Dendritic cell treated with granulocyte-macrophage colony-stimulating factor and Interleukin-4, amounts not matched to agents 40 ng/mL and 50 ng/mL, for 4 days (primary cell): Measurements from ENCODE around the gene EPHB2.
"Not testable (repeated sequence)": the region's sequence is repeated elsewhere in the genome, so short reads cannot be mapped to it uniquely, and the experiment has no call there.

Experiments used
- H3K27ac Mint-ChIP-seq: one replicate; pipeline ENCODE4 v1.8.0; 2022; ENCODE audit warnings: mild to moderate bottlenecking, mixed read lengths
- H3K27me3 Mint-ChIP-seq: one replicate; pipeline ENCODE4 v1.8.0; 2022; ENCODE audit warnings: mild to moderate bottlenecking, mixed read lengths
- H3K36me3 Mint-ChIP-seq: one replicate; pipeline ENCODE4 v1.8.0; 2022; ENCODE audit warnings: low read depth, mixed read lengths
- H3K4me1 Mint-ChIP-seq: one replicate; pipeline ENCODE4 v1.8.0; 2022; ENCODE audit warnings: low read depth, mixed read lengths
- H3K4me3 Mint-ChIP-seq: one replicate; pipeline ENCODE4 v1.8.0; 2022; ENCODE audit warnings: mild to moderate bottlenecking, moderate library complexity, mixed read lengths
- H3K9me3 Mint-ChIP-seq: one replicate; pipeline ENCODE4 v1.8.0; 2022; ENCODE audit warnings: mixed read lengths
- intact Hi-C: fragments of 100-400 bp; cut with micrococcal nuclease; formaldehyde crosslinking; loops from one replicate; pipeline ENCODE4 v1.15.0; 2022

The EPHB2 gene

DNA sequence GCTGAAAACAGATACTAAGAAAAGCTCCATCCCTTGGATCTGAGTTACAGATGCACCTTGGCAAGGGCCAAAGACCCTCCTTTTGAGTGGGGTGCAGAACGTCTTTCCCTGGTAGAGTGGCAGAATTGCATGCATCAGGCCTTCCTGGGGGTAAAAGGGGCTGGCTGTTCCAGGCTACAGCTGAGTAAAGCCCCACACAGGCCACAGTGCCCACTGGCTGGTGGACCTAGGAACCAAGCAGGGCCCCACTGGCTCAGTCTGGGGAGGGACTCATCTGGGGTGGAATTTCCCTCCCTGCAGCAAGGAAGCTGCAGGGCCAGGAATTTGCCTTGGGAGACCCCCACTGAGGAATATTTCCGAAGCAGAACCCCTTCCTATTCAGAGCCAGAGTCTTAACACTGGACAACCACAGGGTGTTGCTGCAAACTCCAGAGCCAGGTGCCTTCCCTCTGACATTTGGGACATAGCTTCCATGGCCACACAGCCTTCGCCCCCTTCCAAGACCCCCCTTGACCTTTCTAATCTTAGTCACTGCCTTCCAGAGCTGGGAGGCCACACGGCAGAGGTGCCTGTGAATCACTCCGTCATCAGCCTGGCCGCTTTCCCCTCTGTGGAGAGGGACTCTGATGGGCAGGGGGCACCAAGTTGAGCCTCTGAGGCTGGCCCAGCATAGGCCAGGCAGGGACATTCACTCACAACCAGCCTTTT lies 209.5 kb downstream of the EPHB2 start:
- H3K36me3 Mint-ChIP-seq: no peaks in the 10 kb centered on the region
- no peaks in the 10 kb centered on the region for H3K4me1 Mint-ChIP-seq
- H3K9me3 Mint-ChIP-seq: no peaks in the 10 kb centered on the region
- H3K4me3 Mint-ChIP-seq: no peak overlapping the region
- peaks cover 15% of the 10 kb centered on the region for H3K27me3 Mint-ChIP-seq
- H3K27ac Mint-ChIP-seq: no peak overlapping the region
- intact Hi-C loops: no loop called here

DNA sequence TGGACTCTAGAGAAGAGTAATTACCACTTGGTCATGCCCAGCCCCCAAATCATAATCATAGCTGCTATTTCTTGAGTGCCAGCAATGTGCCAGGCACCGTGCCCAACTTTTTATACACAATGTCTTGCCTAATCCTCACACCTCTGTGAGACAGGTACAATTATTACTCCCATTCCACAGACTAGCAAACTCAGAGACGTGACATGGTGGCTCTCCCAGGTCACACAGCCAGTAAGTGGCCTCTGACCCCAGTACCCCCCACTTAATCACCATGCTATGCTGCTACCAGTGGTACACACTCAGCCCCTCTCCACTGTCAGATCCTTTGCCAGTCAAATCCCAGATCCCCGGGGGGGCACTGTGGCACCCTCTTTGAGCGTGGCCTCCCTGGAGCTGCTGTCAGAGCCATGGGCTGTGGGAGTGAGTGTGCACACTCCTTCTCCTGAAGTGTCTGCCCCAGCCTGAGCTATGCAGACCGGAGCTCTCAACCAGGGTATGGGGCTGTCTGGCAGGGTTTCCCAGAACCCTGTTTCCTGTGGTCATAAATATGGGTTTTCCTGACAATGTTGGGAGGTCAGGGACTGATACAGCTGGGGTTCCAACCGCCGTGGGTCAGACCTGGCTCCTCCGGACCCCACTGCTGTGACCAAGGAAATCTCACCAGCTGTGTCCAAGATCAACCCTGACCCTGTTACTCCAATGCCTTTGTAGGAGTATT lies 210.3 kb downstream of the EPHB2 start:
- H3K9me3 Mint-ChIP-seq: no peaks in the 10 kb centered on the region
- no peaks in the 10 kb centered on the region for H3K36me3 Mint-ChIP-seq
- H3K4me3 Mint-ChIP-seq: no peak overlapping the region
- no peak overlapping the region for H3K27ac Mint-ChIP-seq
- intact Hi-C loops: no loop called here
- peaks cover 12% of the 10 kb centered on the region for H3K27me3 Mint-ChIP-seq
- no peaks in the 10 kb centered on the region for H3K4me1 Mint-ChIP-seq

DNA sequence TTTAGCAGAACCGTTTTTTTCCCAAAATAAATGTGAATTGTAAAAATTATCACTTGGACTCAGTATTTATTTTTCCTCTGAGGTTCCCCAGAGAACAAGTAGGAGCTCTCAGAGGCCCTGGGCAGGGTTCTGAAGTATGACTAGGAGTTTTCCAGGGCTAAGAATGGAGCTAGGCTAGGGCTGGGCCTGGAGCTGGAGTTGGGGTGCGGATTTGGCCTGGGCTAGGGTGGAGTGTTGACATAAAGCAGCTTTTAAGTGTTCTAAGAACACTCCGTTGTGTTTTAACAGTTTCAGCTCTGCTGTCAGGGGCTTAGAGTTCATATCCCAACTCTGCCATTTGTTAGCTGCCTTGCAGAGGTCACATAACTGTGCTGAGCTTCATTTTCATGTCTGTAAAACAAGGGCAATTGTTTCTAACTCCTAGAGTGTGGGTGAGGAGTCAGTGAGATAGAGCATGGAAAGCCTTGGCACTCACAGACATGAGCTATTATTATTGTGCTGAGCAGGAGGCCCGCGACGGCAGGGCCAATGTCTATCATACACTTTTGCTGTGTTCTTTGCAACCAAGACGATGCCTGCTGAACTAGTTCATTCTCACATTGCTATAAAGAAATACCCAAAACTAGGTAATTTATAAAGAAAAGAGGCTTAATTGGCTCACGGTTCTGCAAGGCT lies 210.9 kb downstream of the EPHB2 start:
- Mint-ChIP-seq H3K36me3 (no peaks in the 10 kb centered on the region), H3K27ac (no peak overlapping the region), H3K27me3 (peaks cover 7% of the 10 kb centered on the region), H3K9me3 (no peaks in the 10 kb centered on the region), H3K4me3 (no peak overlapping the region), H3K4me1 (no peaks in the 10 kb centered on the region)
- intact Hi-C loops: no loop called here

DNA sequence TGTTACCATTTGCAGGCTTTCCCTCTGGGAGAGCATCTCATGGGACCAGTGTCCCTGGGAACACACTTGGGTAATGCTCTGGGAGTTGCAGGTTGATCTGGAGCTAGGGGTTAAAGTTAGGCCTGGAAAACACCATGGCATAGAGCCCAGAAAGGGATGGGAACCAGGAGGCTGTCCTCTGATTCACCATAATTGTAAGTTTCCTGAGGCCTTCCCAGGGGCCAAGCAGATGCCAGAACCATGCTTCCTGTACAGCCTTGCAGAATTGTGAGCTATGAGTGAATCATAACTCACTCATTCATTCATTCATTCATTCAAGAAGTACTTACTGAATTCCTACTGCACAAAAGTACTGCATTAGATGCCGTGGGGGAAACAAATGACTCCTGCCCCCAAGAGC lies 212.0 kb downstream of the EPHB2 start:
- intact Hi-C loops: no loop called here
- Mint-ChIP-seq H3K4me3 (no peak overlapping the region), H3K27me3 (peaks cover 9% of the 10 kb centered on the region), H3K9me3 (no peaks in the 10 kb centered on the region), H3K27ac (no peak overlapping the region), H3K36me3 (no peaks in the 10 kb centered on the region), H3K4me1 (no peaks in the 10 kb centered on the region)

DNA sequence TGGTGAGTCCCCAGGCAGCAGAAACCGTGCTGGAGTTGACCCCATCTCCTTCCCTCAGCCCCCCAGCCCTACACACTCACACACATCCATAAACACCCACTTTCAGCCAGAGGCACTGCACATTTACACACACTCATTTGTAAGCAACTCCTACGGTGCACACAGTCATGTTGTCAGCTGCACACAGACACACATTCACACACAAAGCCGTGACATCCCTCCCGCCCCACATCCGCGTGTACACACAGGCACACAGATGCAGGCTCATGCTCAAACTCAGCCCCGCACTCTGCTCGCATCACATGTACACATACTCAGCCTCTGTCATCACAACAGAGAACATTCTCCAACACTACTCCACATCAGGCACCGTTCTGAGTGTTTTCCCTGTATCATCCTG lies 214.5 kb downstream of the EPHB2 start:
- no peaks in the 10 kb centered on the region for H3K9me3 Mint-ChIP-seq
- peaks cover 20% of the 10 kb centered on the region for H3K27me3 Mint-ChIP-seq
- intact Hi-C loops: no loop called here
- no peak overlapping the region for H3K4me3 Mint-ChIP-seq
- no peak overlapping the region for H3K27ac Mint-ChIP-seq
- no peaks in the 10 kb centered on the region for H3K36me3 Mint-ChIP-seq
- no peaks in the 10 kb centered on the region for H3K4me1 Mint-ChIP-seq

DNA sequence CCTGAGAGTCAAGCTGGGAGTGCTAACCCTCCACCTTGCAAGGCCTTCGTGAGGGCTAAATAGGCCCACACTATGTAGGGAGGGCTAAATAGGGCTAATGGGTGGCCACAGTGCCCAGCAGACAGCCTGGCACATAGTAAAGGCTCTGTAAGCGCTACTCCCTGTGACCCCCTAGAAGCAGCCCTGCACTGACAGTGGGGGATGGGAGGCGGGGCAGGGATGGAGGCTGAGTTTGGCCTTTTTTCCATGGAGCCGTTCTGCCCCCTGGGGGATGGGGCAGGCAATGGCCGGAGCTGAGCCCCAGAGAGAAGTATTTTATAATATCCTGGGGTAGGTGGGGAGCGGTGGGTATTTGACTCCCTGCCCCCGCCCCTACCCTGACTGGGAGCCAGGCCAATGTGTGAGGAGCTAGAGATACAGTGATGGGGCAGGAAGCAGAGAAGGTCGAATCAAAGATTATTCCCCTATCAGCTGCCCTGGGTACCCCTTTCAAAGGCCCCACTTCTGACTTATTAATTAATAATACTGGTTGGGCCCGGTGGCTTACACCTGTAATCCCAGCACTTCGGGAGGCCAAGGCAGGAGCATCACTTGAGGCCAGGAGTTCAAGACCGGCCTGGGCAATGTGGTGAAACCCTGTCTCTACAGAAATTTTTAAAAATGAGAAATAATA lies 219.7 kb downstream of the EPHB2 start:
- intact Hi-C loops: loop anchor here (2.0 kb wide), 2 partner anchors 256 to 266 kb away; no protein-coding TSS in a partner anchor
- H3K9me3 Mint-ChIP-seq: no peaks in the 10 kb centered on the region
- no peak overlapping the region for H3K4me3 Mint-ChIP-seq
- no peak overlapping the region for H3K27ac Mint-ChIP-seq
- no peaks in the 10 kb centered on the region for H3K4me1 Mint-ChIP-seq
- peaks cover 20% of the 10 kb centered on the region for H3K27me3 Mint-ChIP-seq
- no peaks in the 10 kb centered on the region for H3K36me3 Mint-ChIP-seq

DNA sequence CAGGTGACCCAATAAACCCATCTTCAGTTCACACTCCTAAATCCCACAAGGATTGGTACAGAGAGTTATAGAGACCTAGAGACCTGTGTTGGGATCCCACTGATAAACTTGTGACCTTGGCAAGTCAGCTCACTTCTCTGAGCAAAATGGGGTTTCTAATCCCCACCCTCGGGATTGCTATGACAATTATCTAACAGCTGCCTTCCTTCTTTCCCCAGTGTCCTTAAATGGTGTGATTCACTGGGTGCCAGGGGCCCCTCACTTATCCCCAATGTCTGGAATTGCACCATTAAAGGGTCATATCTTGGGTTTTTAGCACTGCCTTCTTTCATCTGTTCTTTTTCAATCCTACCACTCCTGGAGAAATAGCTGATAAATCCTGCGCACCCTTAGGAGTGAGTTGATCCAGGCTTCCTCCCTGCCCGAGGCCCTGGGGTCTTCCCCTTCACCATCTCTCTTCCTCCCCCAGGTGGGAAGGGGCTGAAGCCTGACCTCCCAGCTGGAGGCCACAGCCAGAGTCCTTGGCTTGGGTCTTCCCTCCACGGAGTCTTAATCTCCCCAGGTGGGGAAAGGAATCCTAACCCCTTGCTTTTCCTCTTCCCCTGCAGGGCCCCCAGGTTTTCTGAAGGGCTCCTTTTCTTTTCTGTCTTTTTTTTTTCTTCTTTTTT lies 222.3 kb downstream of the EPHB2 start:
- Mint-ChIP-seq H3K27ac (no peak overlapping the region), H3K9me3 (no peaks in the 10 kb centered on the region), H3K4me3 (no peak overlapping the region), H3K36me3 (no peaks in the 10 kb centered on the region), H3K4me1 (no peaks in the 10 kb centered on the region), H3K27me3 (peaks cover 20% of the 10 kb centered on the region)
- intact Hi-C loops: no loop called here

DNA sequence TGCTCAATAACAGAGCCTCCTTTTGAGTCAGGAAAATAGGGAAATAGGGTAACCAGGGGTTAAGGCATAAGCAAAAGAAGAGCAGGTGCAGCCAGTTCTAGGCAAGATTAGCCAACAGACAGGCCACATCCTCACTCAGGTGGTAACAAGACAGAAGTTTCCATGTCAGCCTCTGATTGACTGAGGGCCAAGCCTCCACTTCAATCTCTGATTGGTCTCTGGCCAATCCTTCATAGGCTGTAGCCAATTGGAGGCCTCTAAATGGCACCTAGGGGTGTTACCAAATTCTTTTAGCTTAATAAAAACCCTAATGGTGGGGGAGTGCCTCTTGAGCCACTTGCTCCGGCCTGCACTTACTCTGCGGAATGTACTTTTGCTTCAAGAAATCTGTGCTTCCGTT lies 224.8 kb downstream of the EPHB2 start:
- H3K27ac Mint-ChIP-seq: no peak overlapping the region
- H3K36me3 Mint-ChIP-seq: no peaks in the 10 kb centered on the region
- intact Hi-C loops: no loop called here
- no peak overlapping the region for H3K4me3 Mint-ChIP-seq
- peaks cover 8% of the 10 kb centered on the region for H3K27me3 Mint-ChIP-seq
- H3K9me3 Mint-ChIP-seq: peaks cover 5% of the 10 kb centered on the region
- no peaks in the 10 kb centered on the region for H3K4me1 Mint-ChIP-seq

DNA sequence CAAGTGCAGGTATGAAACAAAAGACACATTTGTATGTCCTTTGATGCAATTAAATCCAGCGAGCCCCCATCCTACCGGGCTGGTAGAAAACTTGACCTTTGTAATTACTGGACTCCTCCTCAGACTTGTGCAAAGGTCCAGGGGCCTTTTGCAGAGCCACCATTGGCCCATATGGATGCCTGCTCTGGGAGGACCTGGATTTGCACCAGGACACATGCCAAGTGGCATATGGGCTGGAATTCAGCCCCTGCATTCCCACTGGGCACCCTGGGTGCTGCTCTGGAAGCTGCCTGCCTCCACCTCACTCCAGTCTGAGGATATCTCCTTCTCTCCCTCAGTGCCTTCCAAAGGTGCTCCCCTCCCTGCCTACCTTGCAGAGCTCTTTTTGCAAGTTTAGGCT lies 226.0 kb downstream of the EPHB2 start:
- peaks cover 11% of the 10 kb centered on the region for H3K27me3 Mint-ChIP-seq
- H3K27ac Mint-ChIP-seq: no peak overlapping the region
- no peaks in the 10 kb centered on the region for H3K4me1 Mint-ChIP-seq
- intact Hi-C loops: no loop called here
- H3K36me3 Mint-ChIP-seq: no peaks in the 10 kb centered on the region
- no peak overlapping the region for H3K4me3 Mint-ChIP-seq
- H3K9me3 Mint-ChIP-seq: peaks cover 17% of the 10 kb centered on the region

DNA sequence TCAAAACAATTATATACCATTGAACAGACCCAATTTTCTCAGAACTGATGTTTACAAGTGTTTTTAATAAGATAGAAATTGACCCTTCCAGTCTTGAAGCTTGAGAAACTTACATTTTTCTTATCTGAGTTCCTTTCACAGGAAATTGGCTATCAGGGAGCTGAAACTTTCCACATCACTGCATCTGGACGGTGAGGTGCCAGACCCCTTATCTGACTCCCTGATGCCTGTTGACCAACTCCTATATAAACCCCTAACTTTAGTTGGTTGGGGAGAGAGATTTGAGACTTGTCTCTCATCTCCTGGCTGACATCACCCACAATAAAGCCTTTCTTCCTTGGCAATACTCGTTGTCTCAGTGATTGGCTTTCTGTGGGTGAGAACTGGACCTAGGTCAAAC lies 230.6 kb downstream of the EPHB2 start:
- H3K9me3 Mint-ChIP-seq: peaks cover 17% of the 10 kb centered on the region
- H3K36me3 Mint-ChIP-seq: no peaks in the 10 kb centered on the region
- H3K27ac Mint-ChIP-seq: no peak overlapping the region
- H3K4me3 Mint-ChIP-seq: no peak overlapping the region
- intact Hi-C loops: no loop called here
- H3K4me1 Mint-ChIP-seq: no peaks in the 10 kb centered on the region
- H3K27me3 Mint-ChIP-seq: peaks cover 25% of the 10 kb centered on the region

DNA sequence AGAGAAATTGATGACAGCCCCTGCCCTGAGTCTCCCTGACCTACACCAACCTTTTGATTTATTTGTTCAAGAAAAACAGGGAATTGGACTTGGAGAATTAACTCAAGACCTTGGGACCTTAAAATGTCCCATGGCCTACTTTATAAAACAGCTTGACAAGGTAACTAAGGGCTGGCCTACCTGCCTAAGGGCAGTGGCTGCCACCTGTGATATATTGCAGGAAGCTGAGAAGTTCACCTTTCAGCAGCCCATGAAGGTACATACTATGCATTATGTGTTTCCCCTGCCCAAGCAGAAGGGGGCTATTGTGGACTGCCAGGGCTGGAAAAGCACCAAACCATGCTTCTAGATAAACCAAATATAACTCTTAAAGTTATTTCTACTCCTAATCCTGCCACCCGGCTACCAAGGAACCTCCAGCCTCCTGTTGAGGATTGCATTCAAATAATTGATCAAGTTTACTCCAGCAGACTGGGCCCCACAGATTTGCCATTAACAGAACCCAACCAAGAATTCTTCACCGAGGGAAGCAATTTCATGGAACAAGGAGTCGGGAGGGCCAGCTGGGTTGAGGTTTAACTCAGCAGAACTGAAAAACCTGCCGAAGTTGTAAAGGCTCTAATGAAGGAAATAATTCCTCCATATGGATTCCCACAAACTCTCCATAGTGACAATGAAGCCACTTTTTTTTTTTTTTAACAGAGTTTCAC lies 233.9 kb downstream of the EPHB2 start:
- intact Hi-C loops: no loop called here
- H3K36me3 Mint-ChIP-seq: no peaks in the 10 kb centered on the region
- peaks cover 36% of the 10 kb centered on the region for H3K27me3 Mint-ChIP-seq
- no peaks in the 10 kb centered on the region for H3K4me1 Mint-ChIP-seq
- H3K4me3 Mint-ChIP-seq: no peak overlapping the region
- peaks cover 17% of the 10 kb centered on the region for H3K9me3 Mint-ChIP-seq
- H3K27ac Mint-ChIP-seq: no peak overlapping the region

DNA sequence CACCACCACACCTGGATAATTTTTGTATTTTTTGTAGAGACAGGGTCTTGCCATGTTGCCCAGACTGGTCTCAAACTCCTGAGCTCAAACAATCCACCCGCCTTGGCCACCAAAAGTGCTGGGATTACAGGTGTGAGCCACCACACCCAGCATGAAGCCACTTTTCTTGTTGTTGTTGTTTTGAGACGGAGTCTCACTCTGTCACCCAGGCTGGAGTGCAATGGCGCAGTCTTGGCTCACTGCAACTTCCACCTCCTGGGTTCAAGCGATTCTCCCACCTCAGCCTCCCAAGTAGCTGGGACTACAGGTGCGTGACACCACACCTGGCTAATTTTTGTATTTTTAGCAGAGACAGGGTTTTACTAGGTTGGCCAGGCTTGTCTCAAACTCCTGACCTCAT lies 234.5 kb downstream of the EPHB2 start:
- H3K27ac Mint-ChIP-seq, H3K4me1 Mint-ChIP-seq, intact Hi-C loops, H3K4me3 Mint-ChIP-seq, H3K36me3 Mint-ChIP-seq: not testable (repeated sequence)
- H3K27me3 Mint-ChIP-seq: peaks cover 36% of the 10 kb centered on the region
- peaks cover 15% of the 10 kb centered on the region for H3K9me3 Mint-ChIP-seq

DNA sequence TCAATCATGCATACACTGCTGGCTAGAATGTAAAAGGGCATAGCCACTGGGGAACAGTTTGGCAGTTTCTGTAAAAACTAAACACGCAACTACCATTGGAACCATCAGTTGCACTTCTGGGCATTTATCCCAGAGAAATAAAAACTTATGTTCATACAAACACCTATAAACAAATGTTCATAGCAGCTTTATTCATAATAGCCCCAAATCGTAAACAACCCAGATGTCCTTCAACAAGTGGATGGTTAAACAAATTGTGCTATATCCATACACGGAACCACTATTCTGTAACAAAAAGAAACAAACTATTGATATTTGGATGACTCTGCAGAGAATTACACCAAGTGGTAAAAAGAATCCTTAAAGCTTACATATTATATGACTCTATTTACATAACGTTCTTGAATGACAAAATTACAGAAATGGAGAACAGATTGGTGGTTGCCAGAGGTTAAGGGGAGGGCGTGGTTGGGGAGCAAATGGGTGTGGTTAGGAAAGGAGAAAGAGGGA lies 239.2 kb downstream of the EPHB2 start:
- H3K27ac Mint-ChIP-seq: no peak overlapping the region
- intact Hi-C loops: no loop called here
- no peak overlapping the region for H3K4me3 Mint-ChIP-seq
- H3K36me3 Mint-ChIP-seq: no peaks in the 10 kb centered on the region
- H3K9me3 Mint-ChIP-seq: no peaks in the 10 kb centered on the region
- peaks cover 59% of the 10 kb centered on the region for H3K27me3 Mint-ChIP-seq
- no peaks in the 10 kb centered on the region for H3K4me1 Mint-ChIP-seq
